NCI-H748 (cell line): Measurements from ENCODE around the gene TACC3.

ENCODE experiments used
- DNase-seq: peaks from one replicate; lab custom pipeline; 2025; ENCODE audit not compliant: unreplicated experiment; lab: John Stamatoyannopoulos, UW

TACC3 gene

GRCh38 chr4:1788254-1788973, 67.1 kb downstream of the TACC3 start:
- no peak for DNase-seq

GRCh38 chr4:1789552-1789951, 68.2 kb downstream of the TACC3 start:
- no peak for DNase-seq

GRCh38 chr4:1790005-1790404, 68.7 kb downstream of the TACC3 start:
- DNase-seq = no peak

- DNase-seq = no peak
These were observed 71.0 kb downstream of the TACC3 start for GRCh38 chr4:1792158-1792831.

GRCh38 chr4:1792832-1793495, 71.6 kb downstream of the TACC3 start, which contains the start of gene FGFR3:
FGFR3 (plus strand) TSS chr4:1793293; CDS start chr4:1793935, 642 bp downstream.
- DNase-seq = peak; percentile 27

- no peak for DNase-seq
These were observed 72.1 kb downstream of the TACC3 start for GRCh38 chr4:1793496-1793840.

- peak; percentile 1 for DNase-seq
These were observed 72.9 kb downstream of the TACC3 start for GRCh38 chr4:1793940-1794808.
